ENCODE results near the gene RALGPS1. TPM values are rescaled to one million over a fixed set of nuclear protein-coding genes. Genes with fewer than 3 reads are reported as not detected.

The RALGPS1 gene
- total RNA-seq, 1 experiment from 2014 or later, result 8.2 TPM

- Histone ChIP-seq H3K27ac (ENCODE audit: low read length) (no peak overlapping the region), H3K4me3 (ENCODE audit: low read length) (no peak overlapping the region), H3K9me3 (ENCODE audit: low read length) (no peaks in the 10 kb centered on the region), H3K27me3 (ENCODE audit: low read length) (no peaks in the 10 kb centered on the region), H3K9me2 (replicated peaks; ENCODE audit: insufficient read depth, low read length) (no peaks in the 10 kb centered on the region), H3K4me1 (ENCODE audit: low read length) (no peaks in the 10 kb centered on the region), H2AFZ (ENCODE audit: low read length) (no peak overlapping the region), H3K4me2 (ENCODE audit: low read depth, low read length, poor library complexity, severe bottlenecking) (no peak overlapping the region), H3K79me2 (ENCODE audit: low read length) (no peaks in the 10 kb centered on the region), H3K36me3 (ENCODE audit: insufficient read depth, low read length) (no peaks in the 10 kb centered on the region), H3K9ac (ENCODE audit: low read length) (no peak overlapping the region), H4K20me1 (ENCODE audit: insufficient read depth, low read depth, low read length) (peaks cover 7% of the 10 kb centered on the region; the same call in 1 of the 2 replicates)
- no peak for DNase-seq
These were observed 50.5 kb downstream of the RALGPS1 start for GRCh38 chr9:126965077-126965476.

GRCh38 chr9:126965541-126966428 lies 51.2 kb downstream of the RALGPS1 start:
- H3K27me3 ChIP-seq (ENCODE audit: low read length), result no peaks in the 10 kb centered on the region
- H3K79me2 ChIP-seq (ENCODE audit: low read length), result no peaks in the 10 kb centered on the region
- H3K9me2 ChIP-seq (replicated peaks; ENCODE audit: insufficient read depth, low read length), result no peaks in the 10 kb centered on the region
- no peaks in the 10 kb centered on the region for H3K4me1 ChIP-seq (ENCODE audit: low read length)
- H3K9me3 ChIP-seq (ENCODE audit: low read length), result no peaks in the 10 kb centered on the region
- H3K4me2 ChIP-seq (ENCODE audit: low read depth, low read length, poor library complexity, severe bottlenecking), result no peak overlapping the region
- H3K4me3 ChIP-seq (ENCODE audit: low read length), result no peak overlapping the region
- peak; percentile 73 for DNase-seq
- no peak overlapping the region for H3K27ac ChIP-seq (ENCODE audit: low read length)
- H2AFZ ChIP-seq (ENCODE audit: low read length), result no peak overlapping the region
- H3K9ac ChIP-seq (ENCODE audit: low read length), result no peak overlapping the region
- H4K20me1 ChIP-seq (ENCODE audit: insufficient read depth, low read depth, low read length), result peaks cover 7% of the 10 kb centered on the region; the same call in 1 of the 2 replicates
- no peaks in the 10 kb centered on the region for H3K36me3 ChIP-seq (ENCODE audit: insufficient read depth, low read length)

- Histone ChIP-seq H3K4me2 (ENCODE audit: low read depth, low read length, poor library complexity, severe bottlenecking) (no peak overlapping the region), H3K27me3 (ENCODE audit: low read length) (no peaks in the 10 kb centered on the region)
These were observed 56.7 kb downstream of the RALGPS1 start for GRCh38 chr9:126971261-126971660.

GRCh38 chr9:126973651-126974529 lies 59.3 kb downstream of the RALGPS1 start:
- H3K4me3 ChIP-seq (ENCODE audit: low read length), result no peak overlapping the region
- H3K9ac ChIP-seq (ENCODE audit: low read length), result no peak overlapping the region
- no peaks in the 10 kb centered on the region for H3K9me2 ChIP-seq (replicated peaks; ENCODE audit: insufficient read depth, low read length)
- no peaks in the 10 kb centered on the region for H3K9me3 ChIP-seq (ENCODE audit: low read length)
- no peaks in the 10 kb centered on the region for H3K36me3 ChIP-seq (ENCODE audit: insufficient read depth, low read length)
- no peak overlapping the region for H3K27ac ChIP-seq (ENCODE audit: low read length)
- H2AFZ ChIP-seq (ENCODE audit: low read length), result no peak overlapping the region
- H3K4me1 ChIP-seq (ENCODE audit: low read length), result no peaks in the 10 kb centered on the region
- peak; percentile 1 for DNase-seq
- no peaks in the 10 kb centered on the region for H4K20me1 ChIP-seq (ENCODE audit: insufficient read depth, low read depth, low read length)
- no peaks in the 10 kb centered on the region for H3K79me2 ChIP-seq (ENCODE audit: low read length)
- no peaks in the 10 kb centered on the region for H3K27me3 ChIP-seq (ENCODE audit: low read length)
- H3K4me2 ChIP-seq (ENCODE audit: low read depth, low read length, poor library complexity, severe bottlenecking), result no peak overlapping the region

More at GRCh38 chr9:126971261-126971660, 56.7 kb downstream of the RALGPS1 start:
- Histone ChIP-seq H4K20me1 (ENCODE audit: insufficient read depth, low read depth, low read length) (no peaks in the 10 kb centered on the region), H3K9ac (ENCODE audit: low read length) (no peak overlapping the region), H3K4me1 (ENCODE audit: low read length) (no peaks in the 10 kb centered on the region), H2AFZ (ENCODE audit: low read length) (no peak overlapping the region), H3K36me3 (ENCODE audit: insufficient read depth, low read length) (no peaks in the 10 kb centered on the region), H3K79me2 (ENCODE audit: low read length) (no peaks in the 10 kb centered on the region), H3K27ac (ENCODE audit: low read length) (no peak overlapping the region), H3K4me3 (ENCODE audit: low read length) (no peak overlapping the region), H3K9me2 (replicated peaks; ENCODE audit: insufficient read depth, low read length) (no peaks in the 10 kb centered on the region), H3K9me3 (ENCODE audit: low read length) (no peaks in the 10 kb centered on the region)
- no peak for DNase-seq

GRCh38 chr9:126974594-126974993 lies 60.0 kb downstream of the RALGPS1 start:
- Histone ChIP-seq H3K4me3 (ENCODE audit: low read length) (no peak overlapping the region), H3K9ac (ENCODE audit: low read length) (no peak overlapping the region), H3K79me2 (ENCODE audit: low read length) (no peaks in the 10 kb centered on the region), H3K27me3 (ENCODE audit: low read length) (no peaks in the 10 kb centered on the region), H3K36me3 (ENCODE audit: insufficient read depth, low read length) (no peaks in the 10 kb centered on the region), H3K4me1 (ENCODE audit: low read length) (no peaks in the 10 kb centered on the region), H3K9me2 (replicated peaks; ENCODE audit: insufficient read depth, low read length) (no peaks in the 10 kb centered on the region), H3K9me3 (ENCODE audit: low read length) (no peaks in the 10 kb centered on the region), H3K4me2 (ENCODE audit: low read depth, low read length, poor library complexity, severe bottlenecking) (no peak overlapping the region), H4K20me1 (ENCODE audit: insufficient read depth, low read depth, low read length) (no peaks in the 10 kb centered on the region), H3K27ac (ENCODE audit: low read length) (no peak overlapping the region), H2AFZ (ENCODE audit: low read length) (no peak overlapping the region)
- peak; percentile 20 for DNase-seq

- Histone ChIP-seq H3K9me2 (replicated peaks; ENCODE audit: insufficient read depth, low read length) (no peaks in the 10 kb centered on the region), H2AFZ (ENCODE audit: low read length) (no peak overlapping the region), H3K27ac (ENCODE audit: low read length) (no peak overlapping the region), H4K20me1 (ENCODE audit: insufficient read depth, low read depth, low read length) (no peaks in the 10 kb centered on the region), H3K9me3 (ENCODE audit: low read length) (no peaks in the 10 kb centered on the region), H3K27me3 (ENCODE audit: low read length) (no peaks in the 10 kb centered on the region), H3K4me1 (ENCODE audit: low read length) (no peaks in the 10 kb centered on the region), H3K36me3 (ENCODE audit: insufficient read depth, low read length) (no peaks in the 10 kb centered on the region), H3K9ac (ENCODE audit: low read length) (no peak overlapping the region), H3K79me2 (ENCODE audit: low read length) (no peaks in the 10 kb centered on the region), H3K4me3 (ENCODE audit: low read length) (no peak overlapping the region), H3K4me2 (ENCODE audit: low read depth, low read length, poor library complexity, severe bottlenecking) (no peak overlapping the region)
- peak; percentile 24 for DNase-seq
These were observed 61.0 kb downstream of the RALGPS1 start for GRCh38 chr9:126975327-126976220.

GRCh38 chr9:126979461-126979860 lies 64.9 kb downstream of the RALGPS1 start:
- no peak overlapping the region for H2AFZ ChIP-seq (ENCODE audit: low read length)
- H4K20me1 ChIP-seq (ENCODE audit: insufficient read depth, low read depth, low read length), result no peaks in the 10 kb centered on the region
- H3K79me2 ChIP-seq (ENCODE audit: low read length), result no peaks in the 10 kb centered on the region
- no peaks in the 10 kb centered on the region for H3K9me3 ChIP-seq (ENCODE audit: low read length)
- H3K4me2 ChIP-seq (ENCODE audit: low read depth, low read length, poor library complexity, severe bottlenecking), result no peak overlapping the region
- no peak for DNase-seq
- no peaks in the 10 kb centered on the region for H3K27me3 ChIP-seq (ENCODE audit: low read length)
- no peak overlapping the region for H3K27ac ChIP-seq (ENCODE audit: low read length)
- H3K9ac ChIP-seq (ENCODE audit: low read length), result no peak overlapping the region
- H3K9me2 ChIP-seq (replicated peaks; ENCODE audit: insufficient read depth, low read length), result no peaks in the 10 kb centered on the region
- no peak overlapping the region for H3K4me3 ChIP-seq (ENCODE audit: low read length)
- H3K36me3 ChIP-seq (ENCODE audit: insufficient read depth, low read length), result no peaks in the 10 kb centered on the region
- H3K4me1 ChIP-seq (ENCODE audit: low read length), result no peaks in the 10 kb centered on the region
